Measurements from ENCODE around the gene DGKQ. TPM values are rescaled to one million over a fixed set of nuclear protein-coding genes. Genes with fewer than 3 reads are reported as not detected.

Gene DGKQ
- total RNA-seq, 1 experiment from 2014 or later: 12.2 TPM

GRCh38 chr4:1013225-1014073 lies 40.1 kb upstream of the DGKQ start:
- no peak for TF ChIP-seq CTCF (IDR thresholded peaks at IDR 0.05)
- no peak for TF ChIP-seq SIN3A (IDR thresholded peaks at IDR 0.05; ENCODE audit: borderline replicate concordance, insufficient read depth, low read depth, low read length)
- no peak for TF ChIP-seq TCF7L2 (IDR thresholded peaks at IDR 0.05; ENCODE audit: low read depth, low read length)
- no peak for TF ChIP-seq POLR2AphosphoS5 (IDR thresholded peaks at IDR 0.05; ENCODE audit: low read depth, low read length)
- TF ChIP-seq, protein P1, sequence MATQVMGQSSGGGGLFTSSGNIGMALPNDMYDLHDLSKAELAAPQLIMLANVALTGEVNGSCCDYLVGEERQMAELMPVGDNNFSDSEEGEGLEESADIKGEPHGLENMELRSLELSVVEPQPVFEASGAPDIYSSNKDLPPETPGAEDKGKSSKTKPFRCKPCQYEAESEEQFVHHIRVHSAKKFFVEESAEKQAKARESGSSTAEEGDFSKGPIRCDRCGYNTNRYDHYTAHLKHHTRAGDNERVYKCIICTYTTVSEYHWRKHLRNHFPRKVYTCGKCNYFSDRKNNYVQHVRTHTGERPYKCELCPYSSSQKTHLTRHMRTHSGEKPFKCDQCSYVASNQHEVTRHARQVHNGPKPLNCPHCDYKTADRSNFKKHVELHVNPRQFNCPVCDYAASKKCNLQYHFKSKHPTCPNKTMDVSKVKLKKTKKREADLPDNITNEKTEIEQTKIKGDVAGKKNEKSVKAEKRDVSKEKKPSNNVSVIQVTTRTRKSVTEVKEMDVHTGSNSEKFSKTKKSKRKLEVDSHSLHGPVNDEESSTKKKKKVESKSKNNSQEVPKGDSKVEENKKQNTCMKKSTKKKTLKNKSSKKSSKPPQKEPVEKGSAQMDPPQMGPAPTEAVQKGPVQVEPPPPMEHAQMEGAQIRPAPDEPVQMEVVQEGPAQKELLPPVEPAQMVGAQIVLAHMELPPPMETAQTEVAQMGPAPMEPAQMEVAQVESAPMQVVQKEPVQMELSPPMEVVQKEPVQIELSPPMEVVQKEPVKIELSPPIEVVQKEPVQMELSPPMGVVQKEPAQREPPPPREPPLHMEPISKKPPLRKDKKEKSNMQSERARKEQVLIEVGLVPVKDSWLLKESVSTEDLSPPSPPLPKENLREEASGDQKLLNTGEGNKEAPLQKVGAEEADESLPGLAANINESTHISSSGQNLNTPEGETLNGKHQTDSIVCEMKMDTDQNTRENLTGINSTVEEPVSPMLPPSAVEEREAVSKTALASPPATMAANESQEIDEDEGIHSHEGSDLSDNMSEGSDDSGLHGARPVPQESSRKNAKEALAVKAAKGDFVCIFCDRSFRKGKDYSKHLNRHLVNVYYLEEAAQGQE (IDR thresholded peaks at IDR 0.05; ENCODE audit: insufficient read depth in 1 of 2, low read depth in 2 of 2, low read length in 1 of 2): no peak
- H3K4me3 ChIP-seq (ENCODE audit: low read depth in 2 of 2, low read length in 2 of 2): no peak overlapping the region
- CTCF ChIA-PET: no interaction called here
- intact Hi-C loops (cut with micrococcal nuclease; ENCODE audit: unreplicated experiment) (no loop called here), in situ Hi-C loops (cut with HindIII; ENCODE audit: low pct_unique_long_range_greater_than_20kb, low sequenced_read_pairs) (no loop called here)
- H3K27me3 ChIP-seq (ENCODE audit: control insufficient read depth, insufficient read depth, low read length): no peaks in the 10 kb centered on the region
- no peaks in the 10 kb centered on the region for H3K36me3 ChIP-seq (ENCODE audit: control insufficient read depth, insufficient read depth, low read length)
- no peak for ATAC-seq
- BruUV-seq (replicated peaks): no TSS peak
- no peaks in the 10 kb centered on the region; the same call in 1 of the 2 replicates for H3K4me1 ChIP-seq (ENCODE audit: control insufficient read depth, insufficient read depth, low read length)
- H3K27ac ChIP-seq (ENCODE audit: low read length): no peak overlapping the region
- DNase-seq (ENCODE audit: low read depth, low spot score): no peak
- no peaks in the 10 kb centered on the region for H3K9me3 ChIP-seq (ENCODE audit: control insufficient read depth, insufficient read depth, low read depth, low read length)
- POLR2A ChIA-PET: no interaction called here

- no peaks in the 10 kb centered on the region for H3K9me3 ChIP-seq (ENCODE audit: control insufficient read depth, insufficient read depth, low read depth, low read length)
- no peaks in the 10 kb centered on the region for H3K27me3 ChIP-seq (ENCODE audit: control insufficient read depth, insufficient read depth, low read length)
- no peaks in the 10 kb centered on the region for H3K36me3 ChIP-seq (ENCODE audit: control insufficient read depth, insufficient read depth, low read length)
- POLR2A ChIA-PET: no interaction called here
- peak overlapping the region; percentile 41 to 47 for H3K4me3 ChIP-seq (ENCODE audit: low read depth in 2 of 2, low read length in 2 of 2)
- BruUV-seq (replicated peaks): no TSS peak
- DNase-seq (ENCODE audit: low read depth, low spot score) (no peak), ATAC-seq (no peak)
- no peaks in the 10 kb centered on the region; the same call in 1 of the 2 replicates for H3K4me1 ChIP-seq (ENCODE audit: control insufficient read depth, insufficient read depth, low read length)
- CTCF ChIA-PET: interaction anchor here (0.6 kb wide), 1 partner anchor 195 kb away, joined by 7 read pairs; no protein-coding TSS in a partner anchor
- TF ChIP-seq, protein P1 (IDR thresholded peaks at IDR 0.05; ENCODE audit: insufficient read depth in 1 of 2, low read depth in 2 of 2, low read length in 1 of 2): no peak
- TF ChIP-seq TCF7L2 (IDR thresholded peaks at IDR 0.05; ENCODE audit: low read depth, low read length) (no peak), POLR2AphosphoS5 (IDR thresholded peaks at IDR 0.05; ENCODE audit: low read depth, low read length) (no peak)
- intact Hi-C loops (cut with micrococcal nuclease; ENCODE audit: unreplicated experiment) (no loop called here), in situ Hi-C loops (cut with HindIII; ENCODE audit: low pct_unique_long_range_greater_than_20kb, low sequenced_read_pairs) (no loop called here)
- H3K27ac ChIP-seq (ENCODE audit: low read length): no peak overlapping the region
Measured at GRCh38 chr4:1012034-1012739, 38.8 kb upstream of the DGKQ start.
